PC-9 (cell line): ENCODE results near the gene TCTN2.

Experiments
- EZH2 ChIP-seq: fragments of 200-600 bp; sonication (generic); IDR thresholded peaks from 2 replicates; pipeline ENCODE4 v1.8.0; 2017; ENCODE audit warnings: antibody characterized with exemption, low read depth
- TF ChIP-seq, protein P1 (sequence below): fragments of 200-600 bp; sonication (generic); conservative IDR thresholded peaks from 2 replicates; pipeline ENCODE4 v1.6.1; 2017; ENCODE audit warnings: mixed run types, antibody characterized with exemption, mild to moderate bottlenecking, moderate library complexity

DNA sequence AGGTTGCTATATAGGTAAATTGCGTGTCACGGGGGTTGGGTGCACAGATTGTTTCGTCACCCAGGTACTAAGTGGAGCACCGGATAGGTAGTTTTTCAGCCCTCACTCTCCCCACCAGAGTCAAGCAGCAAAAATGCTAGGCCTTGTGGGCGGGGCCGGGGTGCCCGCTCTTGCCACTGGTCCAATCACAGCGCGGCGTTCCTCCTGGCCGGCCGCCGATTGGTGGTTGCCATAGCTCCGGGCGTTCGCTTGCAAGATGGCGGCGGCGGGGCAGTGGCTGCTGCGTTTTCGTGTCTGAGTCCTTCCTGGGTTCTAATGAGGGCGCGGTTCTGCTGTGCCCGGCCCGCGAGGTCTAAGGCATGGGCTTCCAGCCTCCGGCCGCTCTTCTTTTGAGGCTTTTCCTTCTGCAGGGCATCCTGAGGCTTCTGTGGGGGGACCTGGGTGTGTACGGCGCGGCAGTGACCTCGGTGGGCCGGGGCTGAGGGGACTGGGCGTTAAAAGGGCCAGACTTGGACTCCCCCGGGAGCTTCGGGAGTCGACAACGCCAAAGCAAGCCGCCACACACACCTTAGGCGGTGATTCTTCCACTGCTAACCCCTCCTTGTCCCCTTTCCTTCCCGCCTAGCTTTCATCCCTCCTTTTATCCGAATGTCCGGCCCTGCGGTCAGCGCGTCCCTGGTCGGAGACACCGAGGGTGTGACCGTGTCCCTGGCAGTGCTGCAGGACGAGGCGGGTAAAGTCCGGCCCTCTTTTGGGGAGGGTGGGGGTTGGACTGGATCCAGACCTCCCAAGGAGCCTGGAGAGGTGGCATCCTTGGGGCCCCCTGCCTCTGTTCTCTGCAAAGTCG lies at the start of gene TCTN2:
- no peak for TF ChIP-seq EZH2
- TF ChIP-seq, protein P1, sequence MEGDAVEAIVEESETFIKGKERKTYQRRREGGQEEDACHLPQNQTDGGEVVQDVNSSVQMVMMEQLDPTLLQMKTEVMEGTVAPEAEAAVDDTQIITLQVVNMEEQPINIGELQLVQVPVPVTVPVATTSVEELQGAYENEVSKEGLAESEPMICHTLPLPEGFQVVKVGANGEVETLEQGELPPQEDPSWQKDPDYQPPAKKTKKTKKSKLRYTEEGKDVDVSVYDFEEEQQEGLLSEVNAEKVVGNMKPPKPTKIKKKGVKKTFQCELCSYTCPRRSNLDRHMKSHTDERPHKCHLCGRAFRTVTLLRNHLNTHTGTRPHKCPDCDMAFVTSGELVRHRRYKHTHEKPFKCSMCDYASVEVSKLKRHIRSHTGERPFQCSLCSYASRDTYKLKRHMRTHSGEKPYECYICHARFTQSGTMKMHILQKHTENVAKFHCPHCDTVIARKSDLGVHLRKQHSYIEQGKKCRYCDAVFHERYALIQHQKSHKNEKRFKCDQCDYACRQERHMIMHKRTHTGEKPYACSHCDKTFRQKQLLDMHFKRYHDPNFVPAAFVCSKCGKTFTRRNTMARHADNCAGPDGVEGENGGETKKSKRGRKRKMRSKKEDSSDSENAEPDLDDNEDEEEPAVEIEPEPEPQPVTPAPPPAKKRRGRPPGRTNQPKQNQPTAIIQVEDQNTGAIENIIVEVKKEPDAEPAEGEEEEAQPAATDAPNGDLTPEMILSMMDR, result no peak
